Measurements from ENCODE around the gene STX1B.

DNA sequence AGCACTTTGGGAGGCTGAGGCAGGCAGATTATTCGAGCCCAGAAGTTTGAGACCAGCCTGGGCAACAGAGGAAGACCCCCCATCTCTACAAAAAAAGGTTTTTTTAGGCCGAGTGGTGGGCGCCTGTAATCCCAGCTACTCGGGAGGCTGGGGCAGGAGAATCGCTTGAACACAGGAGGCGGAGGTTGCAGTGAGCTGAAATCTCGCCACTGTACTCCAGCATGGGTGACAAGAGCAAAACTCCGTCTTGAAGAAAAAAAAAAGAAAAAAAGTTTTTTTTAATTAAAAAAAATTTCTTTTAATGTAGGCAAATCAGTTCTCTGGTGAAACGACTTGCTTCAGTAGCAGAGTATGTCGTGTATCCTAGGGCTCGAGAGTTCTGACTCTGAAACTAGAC is 14.5 kb downstream of the STX1B start:
- TF ChIP-seq, protein P1, sequence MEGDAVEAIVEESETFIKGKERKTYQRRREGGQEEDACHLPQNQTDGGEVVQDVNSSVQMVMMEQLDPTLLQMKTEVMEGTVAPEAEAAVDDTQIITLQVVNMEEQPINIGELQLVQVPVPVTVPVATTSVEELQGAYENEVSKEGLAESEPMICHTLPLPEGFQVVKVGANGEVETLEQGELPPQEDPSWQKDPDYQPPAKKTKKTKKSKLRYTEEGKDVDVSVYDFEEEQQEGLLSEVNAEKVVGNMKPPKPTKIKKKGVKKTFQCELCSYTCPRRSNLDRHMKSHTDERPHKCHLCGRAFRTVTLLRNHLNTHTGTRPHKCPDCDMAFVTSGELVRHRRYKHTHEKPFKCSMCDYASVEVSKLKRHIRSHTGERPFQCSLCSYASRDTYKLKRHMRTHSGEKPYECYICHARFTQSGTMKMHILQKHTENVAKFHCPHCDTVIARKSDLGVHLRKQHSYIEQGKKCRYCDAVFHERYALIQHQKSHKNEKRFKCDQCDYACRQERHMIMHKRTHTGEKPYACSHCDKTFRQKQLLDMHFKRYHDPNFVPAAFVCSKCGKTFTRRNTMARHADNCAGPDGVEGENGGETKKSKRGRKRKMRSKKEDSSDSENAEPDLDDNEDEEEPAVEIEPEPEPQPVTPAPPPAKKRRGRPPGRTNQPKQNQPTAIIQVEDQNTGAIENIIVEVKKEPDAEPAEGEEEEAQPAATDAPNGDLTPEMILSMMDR (IDR thresholded peaks at IDR 0.05; ENCODE audit: low read depth, low read length, missing input control) = no peak
- TF ChIP-seq YY1 (IDR thresholded peaks at IDR 0.05) = no peak
- TF ChIP-seq, protein P2, sequence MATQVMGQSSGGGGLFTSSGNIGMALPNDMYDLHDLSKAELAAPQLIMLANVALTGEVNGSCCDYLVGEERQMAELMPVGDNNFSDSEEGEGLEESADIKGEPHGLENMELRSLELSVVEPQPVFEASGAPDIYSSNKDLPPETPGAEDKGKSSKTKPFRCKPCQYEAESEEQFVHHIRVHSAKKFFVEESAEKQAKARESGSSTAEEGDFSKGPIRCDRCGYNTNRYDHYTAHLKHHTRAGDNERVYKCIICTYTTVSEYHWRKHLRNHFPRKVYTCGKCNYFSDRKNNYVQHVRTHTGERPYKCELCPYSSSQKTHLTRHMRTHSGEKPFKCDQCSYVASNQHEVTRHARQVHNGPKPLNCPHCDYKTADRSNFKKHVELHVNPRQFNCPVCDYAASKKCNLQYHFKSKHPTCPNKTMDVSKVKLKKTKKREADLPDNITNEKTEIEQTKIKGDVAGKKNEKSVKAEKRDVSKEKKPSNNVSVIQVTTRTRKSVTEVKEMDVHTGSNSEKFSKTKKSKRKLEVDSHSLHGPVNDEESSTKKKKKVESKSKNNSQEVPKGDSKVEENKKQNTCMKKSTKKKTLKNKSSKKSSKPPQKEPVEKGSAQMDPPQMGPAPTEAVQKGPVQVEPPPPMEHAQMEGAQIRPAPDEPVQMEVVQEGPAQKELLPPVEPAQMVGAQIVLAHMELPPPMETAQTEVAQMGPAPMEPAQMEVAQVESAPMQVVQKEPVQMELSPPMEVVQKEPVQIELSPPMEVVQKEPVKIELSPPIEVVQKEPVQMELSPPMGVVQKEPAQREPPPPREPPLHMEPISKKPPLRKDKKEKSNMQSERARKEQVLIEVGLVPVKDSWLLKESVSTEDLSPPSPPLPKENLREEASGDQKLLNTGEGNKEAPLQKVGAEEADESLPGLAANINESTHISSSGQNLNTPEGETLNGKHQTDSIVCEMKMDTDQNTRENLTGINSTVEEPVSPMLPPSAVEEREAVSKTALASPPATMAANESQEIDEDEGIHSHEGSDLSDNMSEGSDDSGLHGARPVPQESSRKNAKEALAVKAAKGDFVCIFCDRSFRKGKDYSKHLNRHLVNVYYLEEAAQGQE (IDR thresholded peaks at IDR 0.05) = no peak
- TF ChIP-seq, protein P3, sequence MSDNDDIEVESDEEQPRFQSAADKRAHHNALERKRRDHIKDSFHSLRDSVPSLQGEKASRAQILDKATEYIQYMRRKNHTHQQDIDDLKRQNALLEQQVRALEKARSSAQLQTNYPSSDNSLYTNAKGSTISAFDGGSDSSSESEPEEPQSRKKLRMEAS (IDR thresholded peaks at IDR 0.05) = no peak
- TF ChIP-seq, protein P4, sequence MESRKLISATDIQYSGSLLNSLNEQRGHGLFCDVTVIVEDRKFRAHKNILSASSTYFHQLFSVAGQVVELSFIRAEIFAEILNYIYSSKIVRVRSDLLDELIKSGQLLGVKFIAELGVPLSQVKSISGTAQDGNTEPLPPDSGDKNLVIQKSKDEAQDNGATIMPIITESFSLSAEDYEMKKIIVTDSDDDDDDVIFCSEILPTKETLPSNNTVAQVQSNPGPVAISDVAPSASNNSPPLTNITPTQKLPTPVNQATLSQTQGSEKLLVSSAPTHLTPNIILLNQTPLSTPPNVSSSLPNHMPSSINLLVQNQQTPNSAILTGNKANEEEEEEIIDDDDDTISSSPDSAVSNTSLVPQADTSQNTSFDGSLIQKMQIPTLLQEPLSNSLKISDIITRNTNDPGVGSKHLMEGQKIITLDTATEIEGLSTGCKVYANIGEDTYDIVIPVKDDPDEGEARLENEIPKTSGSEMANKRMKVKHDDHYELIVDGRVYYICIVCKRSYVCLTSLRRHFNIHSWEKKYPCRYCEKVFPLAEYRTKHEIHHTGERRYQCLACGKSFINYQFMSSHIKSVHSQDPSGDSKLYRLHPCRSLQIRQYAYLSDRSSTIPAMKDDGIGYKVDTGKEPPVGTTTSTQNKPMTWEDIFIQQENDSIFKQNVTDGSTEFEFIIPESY (IDR thresholded peaks at IDR 0.05) = no peak
- TF ChIP-seq JUND (IDR thresholded peaks at IDR 0.05) = no peak
- no peak for TF ChIP-seq TAF1 (conservative IDR thresholded peaks at IDR 0.05)
- no peak for TF ChIP-seq EGR1 (IDR thresholded peaks at IDR 0.05; ENCODE audit: low read depth in 2 of 2)
